MM.1S (cell line): Measurements from ENCODE around the gene MSX2.

Source experiments
- CTCF ChIP-seq: fragments of 300-600 bp; sonication (generic); IDR thresholded peaks from 2 replicates; pipeline ENCODE4 v1.5.1; 2016; ENCODE audit warnings: antibody characterized with exemption, low read length, mixed read lengths
- EZH2 ChIP-seq: fragments of 300-600 bp; sonication (generic); optimal IDR thresholded peaks from 2 replicates; pipeline ENCODE3; 2017; ENCODE audit warnings: low read depth, mild to moderate bottlenecking, antibody characterized with exemption, low read length, mixed read lengths

GRCh38 chr5:174692982-174693422 lies 31.4 kb upstream of the MSX2 start:
- TF ChIP-seq EZH2 (no peak), CTCF (no peak)
